ENCODE measurements around the gene RPL31.

DNA sequence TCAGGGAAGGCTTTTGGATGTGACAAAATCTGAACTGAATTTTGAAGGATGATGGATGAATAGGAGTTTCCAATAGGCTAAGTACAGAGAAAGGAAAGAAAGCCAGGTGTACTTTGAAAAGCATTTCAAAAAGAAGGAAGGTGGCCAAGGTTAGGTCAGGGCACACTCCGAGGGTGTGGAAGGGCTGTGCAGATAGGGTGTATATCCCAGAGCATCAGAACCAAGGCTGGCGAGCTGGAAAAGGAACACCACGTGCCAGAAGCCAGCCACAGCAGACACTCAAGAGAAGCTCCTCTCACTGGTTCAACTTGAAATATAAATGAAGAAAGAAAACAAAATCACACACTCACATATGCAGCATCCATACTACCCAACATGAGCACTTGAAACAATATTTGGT lies 51.0 kb downstream of the RPL31 start:
- TF ChIP-seq, protein P1, sequence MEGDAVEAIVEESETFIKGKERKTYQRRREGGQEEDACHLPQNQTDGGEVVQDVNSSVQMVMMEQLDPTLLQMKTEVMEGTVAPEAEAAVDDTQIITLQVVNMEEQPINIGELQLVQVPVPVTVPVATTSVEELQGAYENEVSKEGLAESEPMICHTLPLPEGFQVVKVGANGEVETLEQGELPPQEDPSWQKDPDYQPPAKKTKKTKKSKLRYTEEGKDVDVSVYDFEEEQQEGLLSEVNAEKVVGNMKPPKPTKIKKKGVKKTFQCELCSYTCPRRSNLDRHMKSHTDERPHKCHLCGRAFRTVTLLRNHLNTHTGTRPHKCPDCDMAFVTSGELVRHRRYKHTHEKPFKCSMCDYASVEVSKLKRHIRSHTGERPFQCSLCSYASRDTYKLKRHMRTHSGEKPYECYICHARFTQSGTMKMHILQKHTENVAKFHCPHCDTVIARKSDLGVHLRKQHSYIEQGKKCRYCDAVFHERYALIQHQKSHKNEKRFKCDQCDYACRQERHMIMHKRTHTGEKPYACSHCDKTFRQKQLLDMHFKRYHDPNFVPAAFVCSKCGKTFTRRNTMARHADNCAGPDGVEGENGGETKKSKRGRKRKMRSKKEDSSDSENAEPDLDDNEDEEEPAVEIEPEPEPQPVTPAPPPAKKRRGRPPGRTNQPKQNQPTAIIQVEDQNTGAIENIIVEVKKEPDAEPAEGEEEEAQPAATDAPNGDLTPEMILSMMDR (conservative IDR thresholded peaks at IDR 0.05 in 1 of 2, IDR thresholded peaks at IDR 0.05 in 1 of 2; ENCODE audit: low read depth in 1 of 2, low read length in 2 of 2) = no peak
- TF ChIP-seq EZH2 (IDR thresholded peaks at IDR 0.05; ENCODE audit: low read length, missing control alignments) = no peak

Data from fibroblast of lung (primary cell).